NCI-H524 treated with DMSO at 0.1 percent for 48 hours (cell line): ENCODE measurements around the gene CHD3.
"Not testable (repeated sequence)": the region's sequence is repeated elsewhere in the genome, so short reads cannot be mapped to it uniquely, and the experiment has no call there.

Experiments used
- DNase-seq: peaks from one replicate; lab custom pipeline; 2025; lab: John Stamatoyannopoulos, UW

The CHD3 gene

GRCh38 chr17:7849751-7850504 is 38.7 kb upstream of the CHD3 start:
- no peak for DNase-seq

GRCh38 chr17:7850701-7851437 is 37.7 kb upstream of the CHD3 start:
- no peak for DNase-seq

GRCh38 chr17:7851438-7852261 is 36.9 kb upstream of the CHD3 start:
- DNase-seq, result no peak

DNA sequence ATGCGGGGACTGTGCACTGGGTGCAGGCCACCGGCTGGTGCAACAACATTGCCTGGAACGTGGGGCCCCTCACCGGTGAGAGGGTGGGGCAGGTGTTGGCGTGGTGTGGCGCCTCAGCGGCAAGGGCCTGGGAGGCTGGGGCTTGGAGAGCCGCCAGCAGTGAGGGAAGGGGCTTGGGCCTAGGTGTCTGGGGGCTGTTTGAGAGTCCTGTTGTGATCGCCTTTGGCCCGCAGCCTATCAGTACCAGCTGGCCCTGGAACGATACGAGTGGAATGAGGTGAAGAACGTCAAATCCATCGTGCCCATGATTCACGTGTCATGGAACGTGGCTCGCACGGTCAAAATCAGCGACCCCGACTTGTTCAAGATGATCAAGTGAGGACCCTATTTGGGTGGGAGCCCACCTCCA is 36.3 kb upstream of the CHD3 start:
- no peak for DNase-seq

GRCh38 chr17:7852919-7853690 is 35.5 kb upstream of the CHD3 start:
- no peak for DNase-seq

DNA sequence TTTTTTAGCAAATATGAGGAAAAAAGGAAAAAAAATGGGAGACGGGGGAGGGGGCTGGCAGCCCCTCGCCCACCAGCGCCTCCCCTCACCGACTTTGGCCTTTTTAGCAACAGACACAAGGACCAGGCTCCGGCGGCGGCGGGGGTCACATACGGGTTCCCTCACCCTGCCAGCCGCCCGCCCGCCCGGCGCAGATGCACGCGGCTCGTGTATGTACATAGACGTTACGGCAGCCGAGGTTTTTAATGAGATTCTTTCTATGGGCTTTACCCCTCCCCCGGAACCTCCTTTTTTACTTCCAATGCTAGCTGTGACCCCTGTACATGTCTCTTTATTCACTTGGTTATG is 34.9 kb upstream of the CHD3 start:
- no peak for DNase-seq

DNA sequence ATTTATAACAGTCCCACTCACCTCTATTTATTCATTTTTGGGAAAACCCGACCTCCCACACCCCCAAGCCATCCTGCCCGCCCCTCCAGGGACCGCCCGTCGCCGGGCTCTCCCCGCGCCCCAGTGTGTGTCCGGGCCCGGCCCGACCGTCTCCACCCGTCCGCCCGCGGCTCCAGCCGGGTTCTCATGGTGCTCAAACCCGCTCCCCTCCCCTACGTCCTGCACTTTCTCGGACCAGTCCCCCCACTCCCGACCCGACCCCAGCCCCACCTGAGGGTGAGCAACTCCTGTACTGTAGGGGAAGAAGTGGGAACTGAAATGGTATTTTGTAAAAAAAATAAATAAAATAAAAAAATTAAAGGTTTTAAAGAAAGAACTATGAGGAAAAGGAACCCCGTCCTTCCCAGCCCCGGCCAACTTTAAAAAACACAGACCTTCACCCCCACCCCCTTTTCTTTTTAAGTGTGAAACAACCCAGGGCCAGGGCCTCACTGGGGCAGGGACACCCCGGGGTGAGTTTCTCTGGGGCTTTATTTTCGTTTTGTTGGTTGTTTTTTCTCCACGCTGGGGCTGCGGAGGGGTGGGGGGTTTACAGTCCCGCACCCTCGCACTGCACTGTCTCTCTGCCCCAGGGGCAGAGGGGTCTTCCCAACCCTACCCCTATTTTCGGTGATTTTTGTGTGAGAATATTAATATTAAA is 34.4 kb upstream of the CHD3 start:
- DNase-seq, result no peak

- DNase-seq, result no peak
Observed at GRCh38 chr17:7854851-7855659, 33.5 kb upstream of the CHD3 start, which contains the start of gene TMEM88. TMEM88 (plus strand) TSS chr17:7855066; CDS start chr17:7855075, 9 bp downstream.

GRCh38 chr17:7855660-7856010 is 33.0 kb upstream of the CHD3 start:
- no peak for DNase-seq

GRCh38 chr17:7856011-7856810 is 32.4 kb upstream of the CHD3 start:
- DNase-seq, result no peak

GRCh38 chr17:7856811-7857712 is 31.5 kb upstream of the CHD3 start, which contains the start of gene NAA38:
NAA38 (minus strand) TSS chr17:7857559; CDS start chr17:7857463, 96 bp downstream.
- peak; percentile 67 for DNase-seq

DNA sequence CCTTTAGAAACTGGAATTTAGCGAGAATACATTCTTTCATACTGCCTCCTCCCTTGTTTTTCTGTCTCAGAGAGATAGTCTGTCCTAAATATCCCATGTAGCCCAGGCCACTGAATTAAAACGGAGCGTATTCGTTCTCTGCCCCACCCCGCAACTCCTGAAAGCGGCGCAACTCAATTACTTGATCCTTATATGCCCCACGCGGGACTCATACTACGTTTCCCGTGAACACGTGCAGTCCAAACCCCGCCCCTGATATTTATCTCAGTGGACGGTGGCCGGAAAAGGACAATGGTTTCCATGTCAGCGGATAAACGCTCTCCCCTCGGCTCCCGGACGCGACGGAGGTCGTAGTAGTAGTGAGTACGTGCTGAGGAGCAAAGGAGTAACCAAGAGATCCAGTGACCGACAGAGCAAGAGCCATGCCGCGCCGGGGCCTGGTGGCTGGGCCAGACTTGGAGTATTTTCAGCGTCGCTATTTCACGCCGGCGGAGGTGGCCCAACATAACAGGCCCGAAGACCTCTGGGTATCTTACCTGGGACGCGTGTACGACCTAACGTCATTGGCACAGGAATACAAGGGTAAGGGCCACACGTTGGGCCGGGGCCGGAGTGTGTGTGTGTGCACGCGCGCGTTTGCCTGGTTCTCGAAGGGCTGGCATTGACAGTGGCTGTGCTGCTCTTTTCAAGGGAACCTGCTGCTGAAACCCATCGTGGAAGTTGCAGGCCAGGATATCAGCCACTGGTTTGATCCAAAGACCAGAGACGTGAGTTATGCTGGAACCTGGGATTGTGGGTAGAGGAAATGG is 30.7 kb upstream of the CHD3 start, which contains the start of gene CYB5D1:
CYB5D1 (plus strand) TSS at position 291 of the 809 bp plus-strand sequence; CDS start at position 423, 132 bp downstream.
- no peak for DNase-seq

GRCh38 chr17:7858522-7858810 is 30.1 kb upstream of the CHD3 start:
- no peak for DNase-seq

DNA sequence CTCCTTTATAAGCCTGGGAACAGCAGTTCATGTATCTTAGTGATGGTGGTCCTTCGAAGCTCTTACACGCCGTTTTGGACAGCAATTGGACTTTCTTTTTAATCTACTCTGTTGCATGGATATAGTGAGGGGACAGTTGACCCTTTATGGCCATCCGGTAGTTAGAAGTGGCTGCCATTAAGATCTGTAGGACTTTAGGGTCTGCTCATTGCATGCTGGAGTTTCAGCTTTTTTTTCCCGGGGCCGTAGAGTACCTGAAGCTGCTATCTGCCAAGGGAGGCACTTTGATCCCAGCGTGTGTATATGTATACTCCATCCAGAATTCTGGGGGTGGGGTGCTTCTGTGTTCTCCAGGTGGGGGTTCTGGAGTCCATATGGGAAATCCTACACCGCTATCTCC is 29.6 kb upstream of the CHD3 start:
- DNase-seq, result no peak

GRCh38 chr17:7862692-7863437 is 25.7 kb upstream of the CHD3 start:
- DNase-seq, result no peak

- not testable (repeated sequence) for DNase-seq
Observed at GRCh38 chr17:7864384-7864783, 24.2 kb upstream of the CHD3 start.
